Lung (tissue), 12 donors: Measurements from ENCODE around the gene EFCAB5. TPM values are rescaled to one million over a fixed set of nuclear protein-coding genes. Genes with fewer than 3 reads are reported as not detected.

ENCODE experiments used
- ATAC-seq: fragments of 200-7000 bp; cut with Tn5 transposase; one replicate; pipeline ENCODE4 v1.9.1; 2020; ENCODE audit warnings: moderate number of reproducible peaks; ENCODE audit not compliant: insufficient read depth, low FRiP score
- DNase-seq, 3 donors: peaks; one replicate each; pipeline ENCODE4 v3.0.0-alpha.2; 2013 to 2017
- H3K27ac ChIP-seq, 2 donors: one replicate each; pipeline ENCODE4 v1.5.1; 2013; ENCODE audit warnings: mild to moderate bottlenecking in 2 of 2, moderate library complexity in 2 of 2, control low read depth in 1 of 2, inconsistent platforms in 1 of 2, low read depth in 1 of 2, low read length in 1 of 2
- H3K27me3 ChIP-seq, 3 donors: one replicate each; pipeline ENCODE4 v1.5.1; 2013; ENCODE audit warnings: low read length in 2 of 3; ENCODE audit not compliant: control insufficient read depth in 3 of 3, insufficient read depth in 3 of 3
- H3K36me3 ChIP-seq, 4 donors: one replicate each; pipeline ENCODE4 v1.5.1; 2013; ENCODE audit warnings: low read length in 4 of 4, mild to moderate bottlenecking in 1 of 4, moderate library complexity in 1 of 4; ENCODE audit not compliant: control insufficient read depth in 4 of 4, insufficient read depth in 4 of 4
- H3K4me1 ChIP-seq, 5 donors: one replicate each; pipeline ENCODE4 v1.5.1; 2013; ENCODE audit warnings: low read length in 5 of 5, mild to moderate bottlenecking in 2 of 5, moderate library complexity in 1 of 5; ENCODE audit not compliant: control insufficient read depth in 5 of 5, insufficient read depth in 5 of 5
- H3K4me3 ChIP-seq: one replicate; pipeline ENCODE4 v1.5.1; 2013; ENCODE audit warnings: mild to moderate bottlenecking, control low read depth, moderate library complexity
- H3K9ac ChIP-seq, 2 donors: one replicate each; pipeline ENCODE4 v1.5.1; 2013; ENCODE audit warnings: low read length in 2 of 2, control low read depth in 1 of 2; ENCODE audit not compliant: insufficient read depth in 1 of 2
- H3K9me3 ChIP-seq, 4 donors: one replicate each; pipeline ENCODE4 v1.5.1; 2013; ENCODE audit warnings: low read length in 3 of 4, mild to moderate bottlenecking in 1 of 4, moderate library complexity in 1 of 4; ENCODE audit not compliant: control insufficient read depth in 4 of 4, insufficient read depth in 3 of 4
- CTCF ChIP-seq: IDR thresholded peaks from 2 replicates; pipeline ENCODE4 v1.5.1; 2012; ENCODE audit warnings: mild to moderate bottlenecking; ENCODE audit errors: control extremely low read depth, extremely low read depth
- WGBS, 2 donors: extraction: QIAGEN DNeasy Blood & Tissue Kit; methylation state at CpG; one replicate each; pipeline ENCODE4 v1.1.7; 2013; 5-methylcytosine and 5-hydroxymethylcytosine counted together
- polyA plus RNA-seq, 2 donors: library from polyadenylated mRNA; stranded (reverse); fragments of 200-250 nt; gene quantifications; one replicate each; pipeline ENCODE4 v1.2.1, GENCODE V29; 2013
- total RNA-seq, 2 donors: library from RNA; depleted of rRNA in 1 of 2; stranded (reverse); fragments of >200 nt in 1 of 2; gene quantifications; one replicate each; pipeline ENCODE4 v1.2.1, GENCODE V29; 2014 to 2021
- donor health status: control.
- donor health status: control.
- donor health status: Bipolar disorder and iron deficiency.
- donor health status: healthy.
- donor health status: DM: yes; HTN: yes; CAD: no.

EFCAB5 gene
- total and polyA plus RNA-seq, 4 donors = 0.09 to 2.2 (median 0.42) TPM

DNA sequence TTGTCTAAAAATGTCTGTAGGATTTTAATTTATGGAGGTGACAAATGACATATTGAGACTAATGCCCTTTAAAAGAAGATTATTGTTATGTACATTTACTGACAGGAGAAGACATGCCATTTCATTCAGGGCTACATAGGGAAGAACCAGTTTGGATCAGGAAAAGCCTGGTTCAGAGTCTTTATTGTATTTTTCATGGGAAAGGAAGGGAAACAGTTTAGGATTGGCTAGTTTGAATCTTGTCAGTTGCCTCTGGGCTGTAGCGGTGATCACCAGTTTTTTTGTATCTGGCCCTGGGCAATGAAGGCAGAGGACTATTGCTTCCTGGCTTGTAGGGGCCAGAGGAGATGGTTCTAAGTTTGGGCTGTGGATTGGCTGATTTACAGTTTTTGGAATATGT lies 206.9 kb downstream of the EFCAB5 start:
- 100% methylated on average over 1 of the region's 1 CpG for whole genome bisulfite sequencing, 2 donors
- ATAC-seq (no peak), DNase-seq (no peak)

GRCh38 chr17:30151471-30151870 lies 210.0 kb downstream of the EFCAB5 start:
- no peak for TF ChIP-seq CTCF
- H3K36me3 ChIP-seq = peaks cover 3 to 5% (median 3%) of the 10 kb centered on the region in 4 donors
- H3K4me3 ChIP-seq = no peak overlapping the region
- no peak overlapping the region for H3K27ac ChIP-seq
- DNase-seq = no peak
- no peak for ATAC-seq
- peaks cover 0 to 2% (median 0%) of the 10 kb centered on the region in 5 donors for H3K4me1 ChIP-seq
- H3K9me3 ChIP-seq = no peaks in the 10 kb centered on the region
- no peaks in the 10 kb centered on the region for H3K27me3 ChIP-seq
- H3K9ac ChIP-seq = no peak overlapping the region
- 95 to 98% methylated on average over 4 of the region's 4 CpGs for WGBS, 2 donors

More for the DNA sequence above, 206.9 kb downstream of the EFCAB5 start:
- H3K9me3 ChIP-seq = no peaks in the 10 kb centered on the region
- no peaks in the 10 kb centered on the region for H3K27me3 ChIP-seq
- H3K9ac ChIP-seq = no peak overlapping the region
- no peak overlapping the region for H3K27ac ChIP-seq
- TF ChIP-seq CTCF = no peak
- peaks cover under 1 to 3% (median 2%) of the 10 kb centered on the region in 4 donors for H3K36me3 ChIP-seq
- peaks cover 0 to 2% (median 0%) of the 10 kb centered on the region in 5 donors for H3K4me1 ChIP-seq
- no peak overlapping the region for H3K4me3 ChIP-seq

DNA sequence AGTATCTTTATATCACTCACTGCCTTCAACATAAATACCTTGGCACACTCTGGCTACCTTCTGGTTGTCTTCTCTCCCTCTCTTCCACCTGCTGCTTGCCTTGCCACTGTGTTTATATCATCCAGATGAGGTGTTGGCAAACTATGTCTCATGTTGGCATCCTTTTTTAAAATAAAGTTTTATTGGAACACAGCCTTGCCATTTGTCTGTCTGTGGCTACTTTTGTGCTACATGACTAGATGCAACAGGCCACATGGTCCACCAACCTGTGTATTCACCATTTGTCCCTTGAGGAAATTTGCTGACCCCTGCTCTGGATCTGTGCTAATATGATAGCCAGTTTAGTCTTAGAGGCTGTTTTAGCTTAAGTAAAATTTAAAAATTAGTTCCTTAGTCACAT lies 212.0 kb downstream of the EFCAB5 start:
- no peak for DNase-seq
- no peaks in the 10 kb centered on the region for H3K27me3 ChIP-seq
- ATAC-seq = no peak
- H3K9ac ChIP-seq = no peak overlapping the region
- no peak for TF ChIP-seq CTCF
- H3K4me1 ChIP-seq = no peaks in the 10 kb centered on the region
- no peak overlapping the region for H3K4me3 ChIP-seq
- H3K36me3 ChIP-seq = peaks cover 3 to 10% (median 6%) of the 10 kb centered on the region in 4 donors
- H3K27ac ChIP-seq = no peak overlapping the region
- no peaks in the 10 kb centered on the region for H3K9me3 ChIP-seq

DNA sequence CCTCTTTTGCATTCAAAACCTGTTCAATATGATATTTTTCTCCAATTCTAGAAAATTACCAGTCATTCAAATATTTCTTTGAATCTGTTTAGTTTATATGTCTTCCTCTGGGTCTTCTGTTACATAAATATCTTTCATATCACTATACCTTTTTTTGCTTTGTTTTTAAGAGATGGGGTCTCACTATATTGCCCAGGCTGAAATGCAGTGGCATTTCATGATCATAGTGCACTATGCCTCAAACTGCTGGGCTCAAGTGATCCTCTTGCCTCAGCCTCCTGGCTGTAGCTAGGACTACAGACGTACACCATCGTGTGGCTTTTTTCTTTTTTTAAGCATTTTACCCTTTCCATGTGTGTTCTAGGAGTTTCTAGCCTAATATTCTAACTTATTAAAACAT lies 214.0 kb downstream of the EFCAB5 start:
- ATAC-seq (no peak), DNase-seq (no peak)
- TF ChIP-seq CTCF = no peak
- 94 to 98% methylated on average over 2 of the region's 2 CpGs for WGBS, 2 donors
- Histone ChIP-seq H3K9me3 (peaks cover 0 to 4% (median 0%) of the 10 kb centered on the region in 4 donors), H3K4me3 (no peak overlapping the region), H3K36me3 (peaks cover 2 to 15% (median 9%) of the 10 kb centered on the region in 4 donors), H3K4me1 (no peaks in the 10 kb centered on the region), H3K27me3 (no peaks in the 10 kb centered on the region), H3K27ac (no peak overlapping the region), H3K9ac (no peak overlapping the region)
